HepG2 (cell line): ENCODE results near the gene DRC7. TPM values are rescaled to one million over a fixed set of nuclear protein-coding genes. Genes with fewer than 3 reads are reported as not detected.

Experiments used
- CAMTA2 ChIP-seq: sonication (generic); formaldehyde crosslinking; IDR thresholded peaks from 2 replicates; pipeline ENCODE4 v1.4.0; 2020; ENCODE audit warnings: mild to moderate bottlenecking, missing genetic modification reagents, borderline replicate concordance
- FOSL2 ChIP-seq: sonication (generic); formaldehyde crosslinking; IDR thresholded peaks from 2 replicates; pipeline ENCODE4 v1.4.0; 2020; ENCODE audit warnings: missing genetic modification reagents
- FOXJ3 ChIP-seq: sonication (generic); formaldehyde crosslinking; IDR thresholded peaks from 2 replicates; pipeline ENCODE4 v1.4.0; 2020; ENCODE audit warnings: missing genetic modification reagents, mild to moderate bottlenecking, borderline replicate concordance
- GTF3A ChIP-seq: sonication (generic); formaldehyde crosslinking; conservative IDR thresholded peaks from 2 replicates; pipeline ENCODE4 v1.4.0; 2020; ENCODE audit warnings: mild to moderate bottlenecking, missing genetic modification reagents
- HOXD1 ChIP-seq: sonication (generic); formaldehyde crosslinking; IDR thresholded peaks from 2 replicates; pipeline ENCODE4 v1.5.0; 2020; ENCODE audit warnings: missing genetic modification reagents
- IKZF5 ChIP-seq: IDR thresholded peaks from 2 replicates; pipeline ENCODE4 v1.6.1; 2018; ENCODE audit warnings: missing genetic modification reagents, mild to moderate bottlenecking, missing compliant biosample characterization
- NR2F1 ChIP-seq, 2 experiments: fragments of 450-650 bp in 1 of 2; formaldehyde crosslinking in 1 of 2; IDR thresholded peaks; 2 replicates each; pipeline versions ENCODE4 v1.5.0 to v1.6.1; 2016 to 2020; ENCODE audit warnings: mild to moderate bottlenecking in 1 of 2, missing compliant biosample characterization in 1 of 2, missing genetic modification reagents in 1 of 2, moderate library complexity in 1 of 2
- PRDM4 ChIP-seq: sonication (generic); formaldehyde crosslinking; IDR thresholded peaks from 2 replicates; pipeline ENCODE4 v1.9.0; 2021; ENCODE audit warnings: missing genetic modification reagents, borderline replicate concordance
- SKI ChIP-seq: fragments of 450-650 bp; IDR thresholded peaks from one replicate; pipeline ENCODE4 v1.6.1; 2018; ENCODE audit warnings: mild to moderate bottlenecking; ENCODE audit not compliant: partially characterized antibody
- SP1 ChIP-seq, 2 experiments: fragments of 450-650 bp in 1 of 2; sonication (generic) in 1 of 2; formaldehyde crosslinking in 1 of 2; IDR thresholded peaks; 2 replicates each; pipeline versions ENCODE4 v1.4.0 to v1.6.1; 2016 to 2020; ENCODE audit warnings: missing genetic modification reagents in 1 of 2
- SP2 ChIP-seq: sonication (generic); formaldehyde crosslinking; IDR thresholded peaks from 2 replicates; pipeline ENCODE4 v1.5.1; 2020; ENCODE audit warnings: mild to moderate bottlenecking, missing genetic modification reagents
- TFDP2 ChIP-seq: sonication (generic); formaldehyde crosslinking; IDR thresholded peaks from 2 replicates; pipeline ENCODE4 v1.4.0; 2020; ENCODE audit warnings: missing genetic modification reagents
- ZBTB26 ChIP-seq: IDR thresholded peaks from 2 replicates; pipeline ENCODE4 v1.6.1; 2016; ENCODE audit warnings: missing compliant biosample characterization, missing genetic modification reagents, borderline replicate concordance
- ZFX ChIP-seq: sonication (generic); formaldehyde crosslinking; IDR thresholded peaks from 2 replicates; pipeline ENCODE4 v1.4.0; 2020; ENCODE audit warnings: mild to moderate bottlenecking, low read depth, missing genetic modification reagents, moderate library complexity
- ZNF282 ChIP-seq: fragments of 450-650 bp; IDR thresholded peaks from 2 replicates; pipeline ENCODE4 v1.6.1; 2018; ENCODE audit not compliant: partially characterized antibody
- ZNF337 ChIP-seq: sonication (generic); formaldehyde crosslinking; IDR thresholded peaks from 2 replicates; pipeline ENCODE4 v1.5.1; 2020; ENCODE audit warnings: missing genetic modification reagents, low read depth, mild to moderate bottlenecking, borderline replicate concordance
- ZNF414 ChIP-seq: sonication (generic); formaldehyde crosslinking; IDR thresholded peaks from 2 replicates; pipeline ENCODE4 v1.5.0; 2020; ENCODE audit warnings: missing genetic modification reagents
- ZNF558 ChIP-seq: sonication (generic); formaldehyde crosslinking; IDR thresholded peaks from 2 replicates; pipeline ENCODE4 v1.9.0; 2022; ENCODE audit warnings: mild to moderate bottlenecking, missing genetic modification reagents, borderline replicate concordance
- ZNF616 ChIP-seq: sonication (generic); formaldehyde crosslinking; IDR thresholded peaks from 2 replicates; pipeline ENCODE4 v1.5.0; 2020; ENCODE audit warnings: low read depth, mild to moderate bottlenecking, missing genetic modification reagents
- ZNF841 ChIP-seq: sonication (generic); formaldehyde crosslinking; IDR thresholded peaks from 2 replicates; pipeline ENCODE4 v1.8.1; 2023; ENCODE audit warnings: missing genetic modification reagents, borderline replicate concordance
- polyA plus RNA-seq, 8 experiments: library from polyadenylated mRNA; depleted of rRNA in 3 of 8; stranded (reverse) in 7 of 8; unstranded in 1 of 8; fragments of >200 nt; fragmentation: Illumina TruSeq in 4 of 8; extraction: Trizol in 4 of 8; gene quantifications; 2 replicates each; pipeline versions ENCODE4 v1.2.1 to v1.2.3, GENCODE V29; 2011 to 2016; ENCODE audit warnings: low read depth in 4 of 8, missing spikeins in 1 of 8, mixed read lengths in 1 of 8; ENCODE audit not compliant: insufficient read depth in 1 of 8
- total RNA-seq, 5 experiments: library from RNA; depleted of rRNA; stranded (reverse); fragments of >200 nt; fragmentation: Illumina TruSeq; extraction: Trizol; gene quantifications; 2 replicates each; pipeline ENCODE4 v1.2.3, GENCODE V29; 2016; ENCODE audit warnings: low read depth in 1 of 5

Gene DRC7
- total and polyA plus RNA-seq, 2 of the 13 experiments (the other 11 are each of a cell fraction or from before 2014, with no cell fraction given): 2.7 to 3.4 TPM

GRCh38 chr16:57648581-57649442, 45.8 kb upstream of the DRC7 start (continued):
- TF ChIP-seq PRDM4 (CRISPR knock-in tag) (no peak), TFDP2 (CRISPR knock-in tag) (no peak), SKI (peak; percentile 60), ZNF841 (CRISPR knock-in tag) (no peak), SP2 (CRISPR knock-in tag) (no peak), FOXJ3 (CRISPR knock-in tag) (0 out of 2 replicates have a peak, but pooled peaks have one; percentile 47), HOXD1 (CRISPR knock-in tag) (no peak), ZNF282 (no peak), NR2F1 (CRISPR knock-in tag; IDR thresholded peaks at IDR 0.05) (no peak), ZNF558 (CRISPR knock-in tag) (no peak), ZNF414 (no peak), ZBTB26 (CRISPR knock-in tag) (peak; percentile 40; the same call in 1 of the 2 replicates), CAMTA2 (CRISPR knock-in tag) (peak; percentile 85; the same call in 1 of the 2 replicates), GTF3A (CRISPR knock-in tag) (peak; percentile 7; the same call in 1 of the 2 replicates), ZNF337 (no peak), SP1 (IDR thresholded peaks at IDR 0.05) (no peak), SP1 (CRISPR knock-in tag; IDR thresholded peaks at IDR 0.05) (peak; percentile 54), ZNF616 (CRISPR knock-in tag) (no peak), IKZF5 (CRISPR knock-in tag) (peak; percentile 87; the same call in 1 of the 2 replicates), FOSL2 (peak; percentile 66), ZFX (peak; percentile 74)
